Activated naive CD8-positive, alpha-beta T cell treated with anti-CD3 and anti-CD28 coated beads, Interleukin-2, amount 10 ng/mL, durations not matched to agents 7 days and 5 days (primary cell): ENCODE measurements around the gene ZNRF1. TPM values are rescaled to one million over a fixed set of nuclear protein-coding genes. Genes with fewer than 3 reads are reported as not detected.
"Not testable (repeated sequence)": the region's sequence is repeated elsewhere in the genome, so short reads cannot be mapped to it uniquely, and the experiment has no call there.

Source experiments
- ATAC-seq: fragments of 150-1000 bp; cut with Tn5 transposase; one replicate; pipeline ENCODE4 v1.10.0; 2021; ENCODE audit warnings: low read depth, moderate library complexity
- POLR2A ChIA-PET: fragments of 350-600 bp; sonication (Branson Sonifier 250); formaldehyde crosslinking; loops from one replicate; lab custom pipeline; 2021; ENCODE audit warnings: antibody characterized with exemption; lab: Charles Lee
- DNase-seq: peaks from one replicate; pipeline ENCODE4 v3.0.0; 2021
- H3K27ac Mint-ChIP-seq: one replicate; pipeline ENCODE4 v1.8.0; 2022; ENCODE audit warnings: mild to moderate bottlenecking, mixed read lengths
- H3K27me3 Mint-ChIP-seq: one replicate; pipeline ENCODE4 v1.8.0; 2022; ENCODE audit warnings: mild to moderate bottlenecking, moderate library complexity, mixed read lengths
- H3K36me3 Mint-ChIP-seq: one replicate; pipeline ENCODE4 v1.8.0; 2021; ENCODE audit warnings: mild to moderate bottlenecking, mixed read lengths
- H3K4me1 Mint-ChIP-seq: one replicate; pipeline ENCODE4 v1.8.0; 2021; ENCODE audit warnings: mixed read lengths
- H3K4me3 Mint-ChIP-seq: one replicate; pipeline ENCODE4 v1.8.0; 2022; ENCODE audit warnings: mild to moderate bottlenecking, moderate library complexity, mixed read lengths
- H3K9me3 Mint-ChIP-seq: one replicate; pipeline ENCODE4 v1.8.0; 2021; ENCODE audit warnings: mixed read lengths
- total RNA-seq, 2 experiments: library from RNA; stranded (reverse); gene quantifications; one replicate each; pipeline ENCODE4 v1.2.3, GENCODE V29; 2021

Gene ZNRF1
- total RNA-seq, 2 experiments from 2014 or later: 8.2 to 9.0 TPM

- H3K36me3 Mint-ChIP-seq: no peaks in the 10 kb centered on the region
- peaks cover 6% of the 10 kb centered on the region for H3K9me3 Mint-ChIP-seq
- H3K4me1 Mint-ChIP-seq: no peaks in the 10 kb centered on the region
- ATAC-seq (no peak), DNase-seq (no peak)
- no peak overlapping the region for H3K4me3 Mint-ChIP-seq
- H3K27ac Mint-ChIP-seq: no peak overlapping the region
- H3K27me3 Mint-ChIP-seq: no peaks in the 10 kb centered on the region
- POLR2A ChIA-PET: no interaction called here
Measured at GRCh38 chr16:75118943-75119539, 120.2 kb downstream of the ZNRF1 start.

GRCh38 chr16:75120253-75120652, 121.4 kb downstream of the ZNRF1 start:
- H3K9me3 Mint-ChIP-seq: peaks cover 7% of the 10 kb centered on the region
- H3K36me3 Mint-ChIP-seq: no peaks in the 10 kb centered on the region
- H3K27ac Mint-ChIP-seq: no peak overlapping the region
- ATAC-seq (no peak), DNase-seq (no peak)
- POLR2A ChIA-PET: no interaction called here
- H3K4me1 Mint-ChIP-seq: no peaks in the 10 kb centered on the region
- no peak overlapping the region for H3K4me3 Mint-ChIP-seq
- no peaks in the 10 kb centered on the region for H3K27me3 Mint-ChIP-seq

- ATAC-seq: no peak
- peaks cover 7% of the 10 kb centered on the region for H3K9me3 Mint-ChIP-seq
- H3K4me3 Mint-ChIP-seq: no peak overlapping the region
- no peaks in the 10 kb centered on the region for H3K4me1 Mint-ChIP-seq
- POLR2A ChIA-PET: no interaction called here
- H3K36me3 Mint-ChIP-seq: no peaks in the 10 kb centered on the region
- DNase-seq: no peak
- H3K27me3 Mint-ChIP-seq: peaks cover 1% of the 10 kb centered on the region
- no peak overlapping the region for H3K27ac Mint-ChIP-seq
Measured at GRCh38 chr16:75121949-75122568, 123.2 kb downstream of the ZNRF1 start.

- H3K4me1 Mint-ChIP-seq: no peaks in the 10 kb centered on the region
- no peak overlapping the region for H3K4me3 Mint-ChIP-seq
- peaks cover 10% of the 10 kb centered on the region for H3K9me3 Mint-ChIP-seq
- H3K27me3 Mint-ChIP-seq: peaks cover 3% of the 10 kb centered on the region
- no peaks in the 10 kb centered on the region for H3K36me3 Mint-ChIP-seq
- DNase-seq (no peak), ATAC-seq (no peak)
- no peak overlapping the region for H3K27ac Mint-ChIP-seq
- POLR2A ChIA-PET: interaction anchor here (0.6 kb wide), 2 partner anchors 15 to 237 kb away, joined by 4 to 8 read pairs; no protein-coding TSS in a partner anchor
Measured at GRCh38 chr16:75122609-75123008, 123.8 kb downstream of the ZNRF1 start.

GRCh38 chr16:75127713-75128415, 129.0 kb downstream of the ZNRF1 start:
- Mint-ChIP-seq H3K36me3 (peaks cover 1% of the 10 kb centered on the region), H3K27me3 (peaks cover 5% of the 10 kb centered on the region), H3K4me3 (no peak overlapping the region), H3K27ac (no peak overlapping the region), H3K4me1 (peaks cover 3% of the 10 kb centered on the region), H3K9me3 (peaks cover 7% of the 10 kb centered on the region)
- no peak for DNase-seq
- POLR2A ChIA-PET: no interaction called here
- no peak for ATAC-seq

- DNase-seq, H3K27ac Mint-ChIP-seq, POLR2A ChIA-PET, H3K4me1 Mint-ChIP-seq, ATAC-seq, H3K4me3 Mint-ChIP-seq, H3K36me3 Mint-ChIP-seq, H3K27me3 Mint-ChIP-seq, H3K9me3 Mint-ChIP-seq: not testable (repeated sequence)
Measured at GRCh38 chr16:75129421-75130149, 130.8 kb downstream of the ZNRF1 start.

GRCh38 chr16:75130150-75130771, 131.4 kb downstream of the ZNRF1 start:
- Mint-ChIP-seq H3K9me3 (peaks cover 6% of the 10 kb centered on the region), H3K4me3 (no peak overlapping the region), H3K27me3 (peaks cover 7% of the 10 kb centered on the region), H3K36me3 (peaks cover 1% of the 10 kb centered on the region), H3K27ac (no peak overlapping the region), H3K4me1 (peaks cover 3% of the 10 kb centered on the region)
- POLR2A ChIA-PET: no interaction called here
- ATAC-seq: no peak
- DNase-seq: no peak

- Mint-ChIP-seq H3K27me3 (peaks cover 7% of the 10 kb centered on the region), H3K9me3 (peaks cover 6% of the 10 kb centered on the region), H3K36me3 (peaks cover 1% of the 10 kb centered on the region), H3K27ac (no peak overlapping the region), H3K4me3 (no peak overlapping the region), H3K4me1 (peaks cover 3% of the 10 kb centered on the region)
- ATAC-seq: no peak
- DNase-seq: no peak
- POLR2A ChIA-PET: no interaction called here
Measured at GRCh38 chr16:75131081-75131480, 132.3 kb downstream of the ZNRF1 start.

GRCh38 chr16:75138233-75138632, 139.4 kb downstream of the ZNRF1 start:
- no peak for ATAC-seq
- peaks cover 2% of the 10 kb centered on the region for H3K27me3 Mint-ChIP-seq
- peaks cover 5% of the 10 kb centered on the region for H3K4me1 Mint-ChIP-seq
- H3K36me3 Mint-ChIP-seq: no peaks in the 10 kb centered on the region
- POLR2A ChIA-PET: no interaction called here
- peaks cover 2% of the 10 kb centered on the region for H3K9me3 Mint-ChIP-seq
- peak overlapping the region; percentile 30 for H3K27ac Mint-ChIP-seq
- H3K4me3 Mint-ChIP-seq: no peak overlapping the region
- no peak for DNase-seq

- POLR2A ChIA-PET: no interaction called here
- H3K27ac Mint-ChIP-seq: peak overlapping the region; percentile 30
- peaks cover 5% of the 10 kb centered on the region for H3K4me1 Mint-ChIP-seq
- DNase-seq (no peak), ATAC-seq (peak; percentile 39)
- H3K9me3 Mint-ChIP-seq: peaks cover 2% of the 10 kb centered on the region
- no peak overlapping the region for H3K4me3 Mint-ChIP-seq
- H3K27me3 Mint-ChIP-seq: no peaks in the 10 kb centered on the region
- no peaks in the 10 kb centered on the region for H3K36me3 Mint-ChIP-seq
Measured at GRCh38 chr16:75138636-75139035, 139.8 kb downstream of the ZNRF1 start.

GRCh38 chr16:75139498-75139897, 140.7 kb downstream of the ZNRF1 start:
- no peak for DNase-seq
- H3K4me1 Mint-ChIP-seq: peaks cover 5% of the 10 kb centered on the region
- POLR2A ChIA-PET: no interaction called here
- no peaks in the 10 kb centered on the region for H3K27me3 Mint-ChIP-seq
- no peak overlapping the region for H3K27ac Mint-ChIP-seq
- ATAC-seq: no peak
- H3K9me3 Mint-ChIP-seq: peaks cover 2% of the 10 kb centered on the region
- H3K36me3 Mint-ChIP-seq: no peaks in the 10 kb centered on the region
- no peak overlapping the region for H3K4me3 Mint-ChIP-seq

GRCh38 chr16:75143941-75144340, 145.1 kb downstream of the ZNRF1 start:
- H3K4me3 Mint-ChIP-seq: no peak overlapping the region
- H3K27me3 Mint-ChIP-seq: no peaks in the 10 kb centered on the region
- peaks cover 5% of the 10 kb centered on the region for H3K4me1 Mint-ChIP-seq
- H3K27ac Mint-ChIP-seq: no peak overlapping the region
- ATAC-seq (no peak), DNase-seq (no peak)
- H3K36me3 Mint-ChIP-seq: no peaks in the 10 kb centered on the region
- peaks cover 2% of the 10 kb centered on the region for H3K9me3 Mint-ChIP-seq
- POLR2A ChIA-PET: no interaction called here

GRCh38 chr16:75147968-75148310, 149.1 kb downstream of the ZNRF1 start:
- peaks cover 26% of the 10 kb centered on the region for H3K36me3 Mint-ChIP-seq
- H3K4me1 Mint-ChIP-seq: peaks cover 16% of the 10 kb centered on the region
- H3K27me3 Mint-ChIP-seq: no peaks in the 10 kb centered on the region
- ATAC-seq (no peak), DNase-seq (no peak)
- H3K9me3 Mint-ChIP-seq: peaks cover 21% of the 10 kb centered on the region
- POLR2A ChIA-PET: no interaction called here
- H3K4me3 Mint-ChIP-seq: peak overlapping the region; percentile 85
- no peak overlapping the region for H3K27ac Mint-ChIP-seq
